HG02970 (cell line): ENCODE results near the gene DSCAM.
"Not testable (repeated sequence)": the region's sequence is repeated elsewhere in the genome, so short reads cannot be mapped to it uniquely, and the experiment has no call there.

Experiments
- ATAC-seq: cut with Tn5 transposase; IDR thresholded peaks from one replicate; pipeline ENCODE4 v1.9.1; 2021; ENCODE audit warnings: mild to moderate bottlenecking, moderate library complexity, moderate number of reproducible peaks; ENCODE audit not compliant: unreplicated experiment, low FRiP score

Gene DSCAM

GRCh38 chr21:40481764-40482163 is 365.2 kb downstream of the DSCAM start:
- no peak for ATAC-seq

DNA sequence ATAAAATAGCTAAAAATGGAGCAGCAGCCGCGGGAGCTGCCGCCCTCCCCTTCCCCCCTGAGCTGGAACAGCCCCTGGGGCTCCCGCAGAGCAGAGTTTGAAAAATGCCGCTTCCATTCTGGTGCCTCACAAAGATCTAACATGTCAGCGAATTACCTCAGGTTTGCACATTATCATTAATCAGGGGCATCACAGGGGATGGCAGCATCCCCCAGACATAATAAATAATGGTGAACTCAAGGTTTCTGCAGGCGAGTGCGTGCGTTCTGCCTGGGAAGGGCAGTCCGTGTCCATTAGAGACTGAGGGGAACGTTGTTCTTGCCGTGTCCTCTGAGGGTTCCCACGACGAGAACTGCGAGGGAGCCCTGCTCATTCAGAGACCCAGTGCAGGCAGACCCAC is 372.4 kb downstream of the DSCAM start:
- ATAC-seq, result no peak

GRCh38 chr21:40472013-40472412 is 374.9 kb downstream of the DSCAM start:
- ATAC-seq, result no peak

- no peak for ATAC-seq
Measured at GRCh38 chr21:40471103-40471502, 375.9 kb downstream of the DSCAM start.

DNA sequence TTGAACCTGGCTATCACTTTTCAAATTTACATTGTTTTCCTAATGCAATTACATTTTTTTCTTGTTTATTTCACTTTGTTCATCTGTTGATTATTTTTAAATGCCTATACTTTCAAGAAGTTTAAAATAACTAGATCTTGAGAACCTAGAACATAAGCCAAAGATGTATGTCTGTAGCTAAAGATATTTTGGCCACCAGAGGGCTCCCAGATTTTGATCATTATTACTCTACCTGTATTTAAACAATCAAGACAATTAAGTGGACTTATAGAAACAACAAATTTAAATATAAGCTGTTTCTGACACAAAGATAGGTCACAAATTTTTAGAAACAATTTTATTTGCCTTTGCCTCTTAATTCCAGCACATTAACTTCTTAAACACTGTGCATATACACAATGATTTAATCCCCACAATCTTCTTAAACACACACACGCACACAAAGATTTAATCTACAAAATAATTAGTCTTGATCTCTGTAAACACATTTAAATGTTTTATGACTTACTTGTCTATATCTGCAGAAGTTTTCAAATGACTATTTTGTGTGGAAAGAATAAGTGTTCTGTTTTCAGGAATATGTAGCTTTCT is 380.0 kb downstream of the DSCAM start:
- no peak for ATAC-seq

DNA sequence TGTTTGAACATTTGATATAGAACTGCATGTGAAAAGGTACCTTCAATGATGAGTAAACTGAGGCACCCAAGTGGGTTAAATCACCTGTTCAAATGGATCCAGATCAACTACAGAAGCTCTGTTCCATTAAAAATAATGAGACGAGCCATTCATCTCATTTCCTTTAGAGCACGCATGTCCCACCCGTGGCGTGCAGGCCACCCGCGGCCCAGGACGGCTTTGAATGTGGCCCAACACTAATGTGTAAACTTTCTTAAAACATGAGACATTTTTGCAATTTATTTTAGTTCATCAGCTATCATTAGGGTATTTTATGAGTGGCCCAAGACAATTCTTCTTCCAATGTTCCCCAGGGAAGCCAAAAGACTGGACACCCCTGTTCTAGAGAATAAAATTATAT is 381.6 kb downstream of the DSCAM start:
- no peak for ATAC-seq

DNA sequence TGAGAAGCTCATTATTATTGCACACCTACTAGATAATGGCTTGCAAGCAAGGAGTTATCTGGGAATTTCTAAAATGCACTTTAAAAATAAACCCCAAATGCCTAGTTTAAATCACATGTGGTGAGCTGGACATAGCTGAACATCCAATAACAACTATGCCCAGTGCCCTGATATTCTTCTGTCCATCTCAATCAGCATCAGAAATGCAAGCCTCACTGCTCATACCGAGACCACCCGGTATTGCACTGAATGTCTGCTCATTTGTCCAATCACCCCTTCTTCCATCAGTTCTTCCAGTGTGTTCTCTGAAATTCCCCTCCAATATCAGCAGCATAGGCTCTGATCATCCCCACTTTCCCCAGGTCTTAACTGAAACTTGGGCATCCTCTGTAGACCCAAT is 383.8 kb downstream of the DSCAM start:
- ATAC-seq, result no peak

DNA sequence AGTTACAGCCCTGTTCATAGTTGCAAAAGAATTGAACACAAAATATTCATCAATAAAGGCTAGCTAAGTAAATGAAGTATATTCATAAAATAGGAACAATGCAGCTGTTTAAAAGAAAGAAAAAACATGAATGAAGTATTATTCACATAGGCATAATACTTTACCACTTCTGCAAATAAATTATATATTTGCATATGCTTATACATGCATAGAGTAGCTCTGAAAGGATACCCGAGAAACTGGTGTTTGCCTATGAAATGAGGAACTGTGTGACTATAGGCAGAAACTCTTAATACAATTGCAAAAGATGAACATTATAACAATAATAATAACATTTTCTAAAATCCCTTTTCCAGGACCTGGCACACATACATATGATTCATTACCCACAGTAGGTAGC is 385.9 kb downstream of the DSCAM start:
- ATAC-seq, result no peak

DNA sequence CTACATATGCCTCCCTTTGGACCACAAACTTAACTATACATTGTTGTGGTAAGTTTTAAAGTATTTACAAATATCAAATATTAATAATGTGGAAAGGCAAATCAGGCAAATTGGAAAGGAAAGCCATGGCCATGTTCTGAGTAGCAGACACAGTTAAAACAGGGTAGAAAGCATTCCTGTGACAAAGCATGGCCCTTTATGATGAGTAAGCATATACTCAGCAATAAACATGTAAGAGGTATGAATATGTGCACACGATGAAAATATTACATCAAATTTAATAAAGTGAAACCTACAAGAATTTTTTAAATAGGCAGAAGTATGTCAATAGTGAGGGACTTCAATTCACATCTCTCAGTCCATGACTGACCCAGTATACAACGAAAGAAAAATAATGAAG is 389.2 kb downstream of the DSCAM start:
- no peak for ATAC-seq

DNA sequence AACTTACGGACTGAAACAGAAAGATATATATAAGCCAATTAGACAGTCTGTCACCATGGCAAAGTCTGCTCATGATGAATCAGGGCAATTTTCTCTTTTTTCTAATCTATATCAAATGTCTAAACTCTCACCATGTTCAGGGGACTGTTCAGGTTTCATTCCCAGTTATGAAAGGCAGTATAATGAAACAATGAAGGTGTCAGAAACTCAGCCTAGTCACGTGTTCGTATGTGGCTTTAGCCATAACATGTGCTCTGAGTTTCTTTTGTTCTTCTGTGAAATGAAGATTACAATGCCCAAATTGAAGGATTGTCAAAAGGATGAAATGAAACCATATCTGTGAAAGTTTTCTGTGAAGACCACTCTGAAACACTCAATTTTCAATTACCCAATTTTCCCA is 392.9 kb downstream of the DSCAM start:
- ATAC-seq, result no peak

GRCh38 chr21:40453183-40453582 is 393.8 kb downstream of the DSCAM start:
- no peak for ATAC-seq

- no peak for ATAC-seq
Measured at GRCh38 chr21:40452548-40452947, 394.4 kb downstream of the DSCAM start.

GRCh38 chr21:40447016-40447415 is 399.9 kb downstream of the DSCAM start:
- ATAC-seq, result no peak

GRCh38 chr21:40445349-40445921 is 401.5 kb downstream of the DSCAM start:
- no peak for ATAC-seq

- not testable (repeated sequence) for ATAC-seq
Measured at GRCh38 chr21:40439581-40439980, 407.4 kb downstream of the DSCAM start.

GRCh38 chr21:40438616-40439015 is 408.3 kb downstream of the DSCAM start:
- no peak for ATAC-seq

DNA sequence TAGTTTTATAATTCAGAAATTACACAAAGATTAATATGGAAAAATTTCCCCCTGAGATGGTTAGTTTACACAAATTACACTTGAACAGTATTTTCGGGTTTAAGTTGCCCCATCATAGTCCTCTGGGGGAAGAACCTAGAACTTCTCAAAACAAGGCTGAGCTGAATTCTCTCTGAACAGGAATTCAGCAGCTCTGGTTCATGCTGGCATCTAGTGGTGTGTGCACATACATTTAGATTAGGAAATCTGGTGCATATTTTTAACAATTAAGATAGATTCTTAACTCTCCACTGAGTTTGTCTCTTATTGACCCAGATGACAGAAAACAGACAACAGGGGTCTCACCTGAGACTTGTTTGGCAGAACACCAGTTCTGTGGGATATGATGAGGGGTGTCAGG is 410.7 kb downstream of the DSCAM start:
- ATAC-seq, result no peak

DNA sequence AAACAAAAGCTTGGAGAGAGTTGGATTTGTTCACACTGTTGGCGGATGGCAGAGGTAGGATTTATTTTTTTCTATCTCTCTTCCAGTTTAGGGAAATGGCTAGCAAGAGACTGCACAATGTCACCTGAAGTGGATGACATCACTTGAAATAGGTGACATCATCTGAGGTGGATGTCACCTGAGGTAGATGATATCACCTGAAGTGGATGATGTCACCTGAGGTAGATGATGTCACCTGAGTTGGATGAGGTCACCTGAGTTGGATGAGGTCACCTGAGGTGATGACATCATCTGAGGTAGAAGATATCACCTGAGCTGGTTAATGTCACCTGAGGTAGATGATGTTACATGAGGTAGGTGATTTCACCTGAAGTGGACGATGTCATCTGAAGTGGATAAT is 413.4 kb downstream of the DSCAM start:
- no peak for ATAC-seq

GRCh38 chr21:40425981-40426380 is 421.0 kb downstream of the DSCAM start:
- no peak for ATAC-seq

DNA sequence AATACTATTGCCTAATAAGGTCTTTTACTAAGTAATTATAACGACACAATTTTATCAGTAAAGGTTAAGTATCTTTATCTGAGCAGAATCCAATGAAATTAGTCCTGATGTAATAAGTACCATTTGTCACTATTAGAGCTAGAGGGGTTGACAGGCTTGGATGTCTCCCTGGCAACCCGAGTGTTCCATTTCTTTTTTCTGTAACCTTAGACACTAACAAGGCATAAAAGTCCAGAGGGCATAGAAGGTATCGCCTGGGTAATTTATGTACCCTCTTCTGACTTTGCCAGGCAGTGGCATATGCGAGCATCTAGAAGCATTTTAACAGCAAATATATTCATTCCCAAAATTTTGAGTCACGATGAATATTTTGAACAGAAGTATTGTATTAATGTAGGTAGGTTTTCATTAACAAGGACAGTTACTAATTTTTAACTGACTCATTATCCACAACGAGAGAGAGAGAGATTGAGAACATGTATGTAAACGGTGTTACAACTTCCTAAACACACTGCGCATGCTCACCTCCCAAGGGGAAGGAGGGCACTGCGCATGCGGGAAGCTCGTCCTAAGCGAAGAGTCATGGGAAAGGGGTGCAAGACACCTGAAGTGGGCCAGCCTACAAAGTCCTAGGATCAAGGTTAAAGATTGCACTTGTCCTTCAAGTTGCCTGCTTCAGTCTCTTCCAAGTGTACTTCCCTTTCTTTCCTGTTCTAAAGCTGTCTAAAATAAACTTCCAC is 423.9 kb downstream of the DSCAM start:
- no peak for ATAC-seq

- no peak for ATAC-seq
Measured at GRCh38 chr21:40421121-40421520, 425.8 kb downstream of the DSCAM start.

DNA sequence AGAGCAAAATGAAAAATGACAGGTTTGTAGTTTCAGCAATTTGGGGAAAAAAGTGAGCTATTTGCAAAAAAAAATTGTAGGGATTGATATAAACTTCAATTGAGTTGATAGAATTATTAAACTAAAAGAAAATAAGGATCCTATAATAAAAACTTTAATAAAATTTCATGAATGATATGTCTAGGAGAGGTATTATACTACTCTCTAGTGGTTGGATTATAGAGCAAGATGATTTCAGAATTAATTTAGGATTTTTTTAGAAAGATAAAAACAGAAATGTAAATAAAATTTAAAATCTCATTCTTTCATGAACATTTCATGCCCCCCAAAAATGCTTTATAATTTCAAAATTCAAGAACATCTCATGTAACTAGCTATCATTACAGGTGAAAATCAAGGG is 430.4 kb downstream of the DSCAM start:
- ATAC-seq, result no peak
